CD8-positive, alpha-beta memory T cell (primary cell): ENCODE measurements around the gene ELFN1. TPM values are rescaled to one million over a fixed set of nuclear protein-coding genes. Genes with fewer than 3 reads are reported as not detected.

Source experiments
- CTCF ChIA-PET: fragments of 350-600 bp; sonication (Branson Sonifier 250); formaldehyde crosslinking; loops from one replicate; lab custom pipeline; 2021; ENCODE audit warnings: antibody characterized with exemption; lab: Charles Lee
- POLR2A ChIA-PET: fragments of 350-600 bp; sonication (Branson Sonifier 250); formaldehyde crosslinking; loops from one replicate; lab custom pipeline; 2021; ENCODE audit warnings: antibody characterized with exemption; lab: Charles Lee
- DNase-seq, 5 donors: peaks; one replicate each; pipeline versions ENCODE4 v3.0.0 to v3.0.0-alpha.2; 2020 to 2022; ENCODE audit warnings: mixed read lengths in 1 of 5
- H3K27ac ChIP-seq: one replicate; pipeline ENCODE4 v1.7.0; 2013; ENCODE audit warnings: low read depth, mild to moderate bottlenecking, low read length, moderate library complexity
- H3K27me3 ChIP-seq: 2 replicates; pipeline ENCODE4 v1.7.0; 2013; ENCODE audit warnings: low read length, mild to moderate bottlenecking; ENCODE audit not compliant: insufficient read depth, poor library complexity, severe bottlenecking
- H3K36me3 ChIP-seq: 2 replicates; pipeline ENCODE4 v1.7.0; 2013; ENCODE audit warnings: mild to moderate bottlenecking, low read length, moderate library complexity; ENCODE audit not compliant: insufficient read depth
- H3K4me1 ChIP-seq: 2 replicates; pipeline ENCODE4 v1.7.0; 2013; ENCODE audit warnings: mild to moderate bottlenecking, low read length, moderate library complexity; ENCODE audit not compliant: insufficient read depth
- H3K4me3 ChIP-seq: 2 replicates; pipeline ENCODE4 v1.7.0; 2013; ENCODE audit warnings: mild to moderate bottlenecking, low read length
- H3K9me3 ChIP-seq: 2 replicates; pipeline ENCODE4 v1.7.0; 2013; ENCODE audit warnings: mild to moderate bottlenecking, low read length
- H3K27ac Mint-ChIP-seq, 8 donors: one replicate each; pipeline ENCODE4 v1.8.0; 2020 to 2021; ENCODE audit warnings: mixed read lengths in 8 of 8, mild to moderate bottlenecking in 6 of 8, inconsistent platforms in 3 of 8, moderate library complexity in 3 of 8
- H3K27me3 Mint-ChIP-seq, 2 donors: one replicate each; pipeline ENCODE4 v1.8.0; 2020 to 2021; ENCODE audit warnings: mixed read lengths in 2 of 2, mild to moderate bottlenecking in 1 of 2, moderate library complexity in 1 of 2
- H3K36me3 Mint-ChIP-seq, 3 donors: one replicate each; pipeline ENCODE4 v1.8.0; 2020 to 2021; ENCODE audit warnings: mixed read lengths in 3 of 3, inconsistent platforms in 1 of 3, mild to moderate bottlenecking in 1 of 3
- H3K4me1 Mint-ChIP-seq, 3 donors: one replicate each; pipeline ENCODE4 v1.8.0; 2020 to 2021; ENCODE audit warnings: mixed read lengths in 3 of 3, inconsistent platforms in 1 of 3, mild to moderate bottlenecking in 1 of 3
- H3K4me3 Mint-ChIP-seq, 7 donors: one replicate each; pipeline ENCODE4 v1.8.0; 2020 to 2021; ENCODE audit warnings: mixed read lengths in 7 of 7, mild to moderate bottlenecking in 6 of 7, moderate library complexity in 4 of 7, inconsistent platforms in 2 of 7
- H3K9me3 Mint-ChIP-seq, 5 donors: one replicate each; pipeline ENCODE4 v1.8.0; 2020 to 2022; ENCODE audit warnings: mixed read lengths in 5 of 5, mild to moderate bottlenecking in 3 of 5, moderate library complexity in 2 of 5, inconsistent platforms in 1 of 5
- polyA plus RNA-seq: library from polyadenylated mRNA; unstranded; fragments of 300-500 nt; fragmentation: Illumina TruSeq; gene quantifications from one replicate; pipeline ENCODE4 v1.2.3, GENCODE V29; 2021
- total RNA-seq, 2 experiments: library from RNA; stranded (reverse); gene quantifications; one replicate each; pipeline ENCODE4 v1.2.3, GENCODE V29; 2021

ELFN1 gene
- total and polyA plus RNA-seq, 3 experiments from 2014 or later: 0.15 to 0.22 (median 0.20) TPM

DNA sequence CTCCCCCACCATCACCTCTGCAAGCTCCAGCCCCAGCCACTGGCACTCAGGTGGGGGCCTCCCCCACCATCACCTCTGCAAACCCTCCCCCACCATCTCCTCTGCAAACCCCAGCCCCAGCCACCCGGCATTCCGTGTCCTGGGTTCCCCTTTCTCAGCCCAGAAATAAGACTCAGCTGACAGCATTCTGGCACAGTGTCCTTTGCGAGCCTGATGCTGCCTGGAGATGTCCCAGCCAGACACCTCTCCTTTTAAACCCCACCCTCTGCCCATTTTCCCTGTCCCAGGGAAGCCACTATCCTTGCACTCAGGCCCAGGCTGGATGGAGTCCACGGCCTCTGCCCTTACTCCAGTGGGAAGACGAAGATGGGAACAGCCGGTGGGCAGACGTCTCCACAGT is 49.8 kb downstream of the ELFN1 start:
- POLR2A ChIA-PET: no interaction called here
- Histone ChIP-seq H3K36me3 (no peaks in the 10 kb centered on the region), H3K27ac (no peak overlapping the region), H3K27me3 (no peaks in the 10 kb centered on the region), H3K9me3 (no peaks in the 10 kb centered on the region), H3K4me3 (no peak overlapping the region), H3K4me1 (no peaks in the 10 kb centered on the region)
- Mint-ChIP-seq H3K9me3 (no peaks in the 10 kb centered on the region), H3K4me1 (no peaks in the 10 kb centered on the region), H3K27ac (no peak overlapping the region), H3K27me3 (peaks cover 9 to 16% of the 10 kb centered on the region in 2 donors), H3K4me3 (no peak overlapping the region), H3K36me3 (no peaks in the 10 kb centered on the region)
- no peak for DNase-seq
- CTCF ChIA-PET: no interaction called here

DNA sequence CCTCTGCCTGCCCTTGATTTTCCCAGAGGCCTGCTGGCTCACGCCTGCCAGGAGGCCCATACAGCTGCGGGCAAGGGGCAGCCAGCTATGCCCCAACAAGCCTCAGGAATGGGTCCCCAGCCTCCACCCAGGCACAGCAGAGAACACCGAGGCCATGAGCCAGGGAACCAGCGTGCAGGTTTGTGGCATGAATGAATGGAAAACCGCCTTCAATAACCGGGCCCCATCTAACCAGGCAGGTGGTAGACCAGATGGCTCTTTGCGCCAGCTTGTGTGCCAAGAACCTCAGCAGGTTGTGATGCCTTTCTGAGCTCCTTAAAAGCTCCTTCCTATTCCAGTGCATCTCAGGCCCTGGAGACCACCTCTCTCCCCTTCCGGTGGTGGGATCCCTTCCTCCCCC is 50.2 kb downstream of the ELFN1 start:
- DNase-seq: no peak
- H3K4me1 ChIP-seq: no peaks in the 10 kb centered on the region
- no peaks in the 10 kb centered on the region for H3K36me3 ChIP-seq
- H3K36me3 Mint-ChIP-seq: no peaks in the 10 kb centered on the region
- no peaks in the 10 kb centered on the region for H3K9me3 Mint-ChIP-seq
- peak overlapping the region in 1 of 8 donors; percentile 31 for H3K27ac Mint-ChIP-seq
- ChIA-PET CTCF (no interaction called here), POLR2A (no interaction called here)
- H3K4me1 Mint-ChIP-seq: no peaks in the 10 kb centered on the region
- peaks cover 6 to 15% of the 10 kb centered on the region in 2 donors for H3K27me3 Mint-ChIP-seq
- no peaks in the 10 kb centered on the region for H3K9me3 ChIP-seq
- H3K27me3 ChIP-seq: no peaks in the 10 kb centered on the region
- no peak overlapping the region for H3K4me3 Mint-ChIP-seq
- H3K27ac ChIP-seq: no peak overlapping the region
- H3K4me3 ChIP-seq: no peak overlapping the region

DNA sequence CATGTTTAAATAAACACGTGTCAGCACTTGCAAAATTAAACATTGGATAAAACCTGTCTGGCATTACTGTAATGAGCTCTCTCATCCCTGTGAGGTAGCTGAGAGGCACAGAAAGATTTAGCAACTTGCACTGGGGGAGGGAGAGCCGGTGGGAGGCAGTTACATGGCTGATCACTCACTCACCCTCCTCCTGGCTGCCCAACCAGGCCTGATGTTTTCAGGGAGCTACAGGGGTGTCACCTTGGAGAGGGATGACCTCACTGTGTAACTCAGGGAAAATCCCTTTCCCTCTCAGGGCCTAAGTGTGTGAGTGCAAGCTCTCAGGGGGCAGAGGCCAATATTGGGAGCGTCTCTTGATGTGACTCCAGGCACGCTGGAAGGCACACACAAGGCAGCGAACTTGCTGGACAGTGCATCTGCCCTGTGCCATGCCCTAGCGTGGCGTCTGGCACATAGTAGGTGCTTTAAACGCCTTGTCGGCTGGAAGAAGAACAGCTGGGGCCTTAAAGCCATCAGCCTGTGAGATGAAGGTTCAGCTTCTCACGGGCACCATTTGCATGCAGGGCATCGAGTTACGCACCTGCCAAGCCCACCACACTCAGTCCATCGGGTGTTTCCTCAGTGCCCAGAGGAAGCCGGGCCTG is 51.1 kb downstream of the ELFN1 start:
- no peaks in the 10 kb centered on the region for H3K36me3 Mint-ChIP-seq
- CTCF ChIA-PET: no interaction called here
- no peaks in the 10 kb centered on the region for H3K9me3 Mint-ChIP-seq

DNA sequence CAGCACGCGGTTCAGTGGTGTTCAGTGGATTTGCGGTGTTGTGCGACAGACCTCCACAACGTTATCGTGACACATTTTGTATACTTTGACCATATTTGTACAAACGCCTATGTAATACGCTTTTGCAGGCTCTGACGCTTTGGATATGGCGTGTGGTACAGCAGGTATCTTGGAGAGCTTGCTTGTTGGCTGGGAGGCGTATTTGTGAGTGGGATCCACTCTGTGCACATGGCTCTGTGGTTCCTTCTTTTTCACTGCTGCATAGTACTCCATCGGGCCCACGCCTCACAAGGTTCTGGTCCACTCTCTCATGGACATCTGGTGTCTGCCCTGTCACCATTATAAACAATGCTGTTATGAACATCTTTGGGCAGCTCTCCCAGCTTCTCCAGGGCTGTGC is 53.2 kb downstream of the ELFN1 start:
- no peaks in the 10 kb centered on the region for H3K9me3 ChIP-seq
- Mint-ChIP-seq H3K27me3 (peaks cover 8 to 18% of the 10 kb centered on the region in 2 donors), H3K4me3 (no peak overlapping the region), H3K27ac (no peak overlapping the region), H3K36me3 (peaks cover 0 to 2% (median 0%) of the 10 kb centered on the region in 3 donors), H3K9me3 (peaks cover 0 to under 1% (median 0%) of the 10 kb centered on the region in 5 donors), H3K4me1 (no peaks in the 10 kb centered on the region)
- CTCF ChIA-PET: no interaction called here
- no peak overlapping the region for H3K4me3 ChIP-seq
- H3K4me1 ChIP-seq: no peaks in the 10 kb centered on the region
- no peaks in the 10 kb centered on the region for H3K27me3 ChIP-seq
- H3K36me3 ChIP-seq: no peaks in the 10 kb centered on the region
- H3K27ac ChIP-seq: no peak overlapping the region
- POLR2A ChIA-PET: no interaction called here
- DNase-seq: no peak

More for the DNA sequence above, 51.1 kb downstream of the ELFN1 start:
- no peak for DNase-seq
- H3K27ac ChIP-seq: no peak overlapping the region
- Mint-ChIP-seq H3K4me3 (no peak overlapping the region), H3K27me3 (peaks cover 7 to 14% of the 10 kb centered on the region in 2 donors), H3K4me1 (no peaks in the 10 kb centered on the region), H3K27ac (no peak overlapping the region)
- H3K9me3 ChIP-seq: no peaks in the 10 kb centered on the region
- POLR2A ChIA-PET: no interaction called here
- no peak overlapping the region for H3K4me3 ChIP-seq
- no peaks in the 10 kb centered on the region for H3K27me3 ChIP-seq
- H3K36me3 ChIP-seq: no peaks in the 10 kb centered on the region
- no peaks in the 10 kb centered on the region for H3K4me1 ChIP-seq

DNA sequence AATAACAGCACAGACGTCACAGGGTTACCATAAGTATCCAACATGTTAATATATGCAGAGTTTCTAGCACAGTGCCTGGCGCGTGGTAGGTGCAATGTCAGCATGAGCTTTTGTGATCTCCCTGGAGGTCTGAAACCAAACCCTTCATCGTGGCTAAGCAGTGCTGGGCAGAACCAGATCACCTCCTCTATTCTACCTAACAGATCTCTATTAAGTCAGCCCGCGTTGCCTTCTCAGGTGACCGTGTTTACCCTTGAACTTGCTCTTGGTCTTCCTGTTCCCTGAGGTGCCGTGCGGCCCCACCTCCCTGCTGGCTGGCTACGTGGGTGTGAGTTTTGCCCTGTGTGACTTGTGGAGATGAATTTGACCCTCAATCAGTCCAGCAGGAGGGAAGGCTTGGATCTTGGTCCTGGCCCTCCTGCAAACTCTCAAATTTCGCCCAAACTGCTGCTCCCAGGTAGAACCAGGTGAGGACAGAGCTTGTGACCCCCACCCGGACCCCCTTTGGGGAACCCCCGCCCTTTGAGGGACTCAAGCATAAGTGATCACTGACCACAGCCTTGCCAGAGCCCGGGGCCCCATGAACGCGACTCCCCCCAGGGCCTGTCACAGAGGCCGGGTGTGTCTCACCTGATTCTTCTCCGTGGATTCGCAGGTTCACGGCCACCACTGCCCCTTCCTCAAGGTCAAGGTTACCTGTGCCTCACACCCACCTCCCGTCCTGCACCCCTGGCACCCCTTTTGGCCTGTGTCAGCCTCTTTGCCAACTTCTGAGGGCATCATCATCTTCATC is 54.2 kb downstream of the ELFN1 start:
- Histone ChIP-seq H3K9me3 (no peaks in the 10 kb centered on the region), H3K36me3 (no peaks in the 10 kb centered on the region), H3K27ac (no peak overlapping the region), H3K27me3 (no peaks in the 10 kb centered on the region), H3K4me1 (no peaks in the 10 kb centered on the region), H3K4me3 (no peak overlapping the region)
- DNase-seq: no peak
- Mint-ChIP-seq H3K36me3 (peaks cover 0 to 2% (median 0%) of the 10 kb centered on the region in 3 donors), H3K4me1 (no peaks in the 10 kb centered on the region), H3K4me3 (no peak overlapping the region), H3K27ac (peak overlapping the region in 1 of 8 donors; percentile 65), H3K9me3 (peaks cover 0 to 3% (median 0%) of the 10 kb centered on the region in 5 donors), H3K27me3 (peaks cover 12 to 21% of the 10 kb centered on the region in 2 donors)
- ChIA-PET CTCF (no interaction called here), POLR2A (no interaction called here)

DNA sequence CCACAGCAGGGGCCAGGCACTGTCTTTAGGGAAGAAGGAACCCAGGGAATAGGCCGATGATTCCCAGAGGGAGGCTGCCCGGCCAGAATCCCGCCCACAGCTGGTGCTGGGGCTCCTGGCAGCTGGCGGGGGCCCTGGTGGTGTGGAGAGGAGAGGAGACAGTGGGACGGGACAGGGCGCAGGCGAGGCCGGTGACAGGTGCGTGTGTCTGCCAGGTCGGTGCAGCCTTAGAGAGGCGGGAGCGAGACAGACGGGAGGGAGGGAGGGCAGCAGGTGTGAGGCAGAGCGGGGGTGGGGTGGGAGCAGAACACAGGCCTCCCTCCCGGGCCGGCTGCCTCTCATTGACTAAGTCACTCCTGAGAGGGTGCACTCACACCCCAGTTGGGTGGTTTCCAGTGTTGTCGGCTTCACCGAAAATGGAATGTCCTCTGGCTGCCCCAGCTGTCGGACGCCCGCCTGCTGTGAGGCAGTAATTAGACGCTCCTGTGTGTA is 55.2 kb downstream of the ELFN1 start:
- CTCF ChIA-PET: no interaction called here
- DNase-seq: no peak
- H3K4me1 Mint-ChIP-seq: no peaks in the 10 kb centered on the region
- no peak overlapping the region for H3K4me3 ChIP-seq
- H3K27ac ChIP-seq: no peak overlapping the region
- H3K9me3 ChIP-seq: no peaks in the 10 kb centered on the region
- H3K36me3 ChIP-seq: no peaks in the 10 kb centered on the region
- no peak overlapping the region for H3K4me3 Mint-ChIP-seq
- H3K36me3 Mint-ChIP-seq: peaks cover 0 to 3% (median 0%) of the 10 kb centered on the region in 3 donors
- peaks cover 12 to 21% of the 10 kb centered on the region in 2 donors for H3K27me3 Mint-ChIP-seq
- H3K27ac Mint-ChIP-seq: no peak overlapping the region
- no peaks in the 10 kb centered on the region for H3K4me1 ChIP-seq
- POLR2A ChIA-PET: no interaction called here
- no peaks in the 10 kb centered on the region for H3K27me3 ChIP-seq
- peaks cover 0 to 3% (median 0%) of the 10 kb centered on the region in 5 donors for H3K9me3 Mint-ChIP-seq

DNA sequence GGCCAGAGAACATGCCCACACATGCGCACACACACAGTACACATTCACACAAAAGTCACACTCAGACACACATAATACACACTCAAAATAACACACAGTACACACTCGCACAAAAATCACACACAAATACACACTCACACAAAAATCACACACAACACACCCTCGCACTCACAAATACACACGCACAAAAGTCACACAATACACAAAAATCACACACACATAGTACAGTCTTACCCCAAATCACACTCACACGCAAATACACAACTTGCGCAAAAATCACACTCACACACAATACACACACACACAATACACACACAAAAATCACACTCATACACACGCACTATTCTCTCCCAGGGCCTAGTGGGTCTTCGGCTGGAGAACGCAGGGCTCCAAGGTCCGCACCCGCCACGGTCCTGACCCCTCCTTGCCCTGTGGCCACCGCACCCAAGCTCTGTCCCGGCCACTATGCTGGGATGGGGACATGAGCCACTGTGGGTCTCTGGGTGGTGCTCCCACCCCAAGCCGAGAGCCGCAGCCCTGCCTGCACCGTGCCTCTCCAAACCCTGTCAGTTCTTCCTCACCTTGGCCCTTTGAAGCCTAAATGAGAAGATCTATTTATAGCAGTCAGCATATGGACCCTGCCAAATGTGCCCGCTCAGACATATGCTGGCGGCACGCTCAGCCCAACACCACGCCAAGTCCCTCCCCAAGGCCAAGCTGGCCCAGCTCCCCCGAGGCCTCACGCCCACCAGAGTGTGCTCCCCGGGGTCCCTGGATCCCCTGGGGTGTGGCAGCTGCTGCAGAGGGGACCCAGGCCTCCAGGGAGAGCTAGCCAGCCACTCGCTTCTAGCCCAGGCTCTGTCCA is 55.9 kb downstream of the ELFN1 start:
- no peaks in the 10 kb centered on the region for H3K4me1 ChIP-seq
- ChIA-PET POLR2A (no interaction called here), CTCF (no interaction called here)
- H3K9me3 ChIP-seq: no peaks in the 10 kb centered on the region
- peak overlapping the region in 1 of 8 donors; percentile 3 for H3K27ac Mint-ChIP-seq
- peaks cover 0 to 3% (median 0%) of the 10 kb centered on the region in 5 donors for H3K9me3 Mint-ChIP-seq
- no peaks in the 10 kb centered on the region for H3K4me1 Mint-ChIP-seq
- peaks cover 0 to 4% (median 0%) of the 10 kb centered on the region in 3 donors for H3K36me3 Mint-ChIP-seq
- no peaks in the 10 kb centered on the region for H3K36me3 ChIP-seq
- DNase-seq: no peak
- H3K27ac ChIP-seq: no peak overlapping the region
- H3K4me3 ChIP-seq: no peak overlapping the region
- H3K27me3 ChIP-seq: no peaks in the 10 kb centered on the region
- no peak overlapping the region for H3K4me3 Mint-ChIP-seq
- peaks cover 12 to 24% of the 10 kb centered on the region in 2 donors for H3K27me3 Mint-ChIP-seq
